Ramos (cell line): ENCODE results near the gene IGF2BP2.

Experiments
- in situ Hi-C: fragments of 300-500 bp; cut with MboI; formaldehyde crosslinking; loops from one replicate; pipeline ENCODE4 v1.14.3; 2022; ENCODE audit warnings: low sequenced_read_pairs; ENCODE audit not compliant: unreplicated experiment

Gene IGF2BP2

GRCh38 chr3:185623939-185624665 lies 200.7 kb downstream of the IGF2BP2 start:
- in situ Hi-C loops = no loop called here

- in situ Hi-C loops = no loop called here
Measured at GRCh38 chr3:185613016-185613415, 211.8 kb downstream of the IGF2BP2 start.

- in situ Hi-C loops = no loop called here
Measured at GRCh38 chr3:185606196-185606595, 218.6 kb downstream of the IGF2BP2 start.

- in situ Hi-C loops = no loop called here
Measured at GRCh38 chr3:185605566-185605965, 219.3 kb downstream of the IGF2BP2 start.

DNA sequence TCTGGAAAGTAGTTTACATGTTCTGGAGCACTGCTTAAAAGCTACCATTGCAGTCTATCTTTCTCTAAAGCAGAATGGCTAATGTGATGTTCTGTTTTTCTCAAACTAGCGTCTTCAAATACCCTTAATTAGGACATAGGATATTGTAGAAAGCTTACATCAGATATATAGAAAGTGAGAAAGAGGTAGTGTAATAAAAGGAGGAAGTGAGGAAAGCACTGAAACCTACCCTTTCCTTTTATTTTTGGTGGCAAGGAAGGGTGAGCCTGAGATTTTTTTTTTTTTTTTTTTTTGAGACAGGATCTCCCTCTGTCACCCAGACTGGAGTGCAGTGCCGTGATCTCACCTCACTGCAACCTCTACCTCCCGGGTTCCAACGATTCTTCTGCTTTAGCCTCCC lies 229.3 kb downstream of the IGF2BP2 start:
- in situ Hi-C loops = no loop called here

GRCh38 chr3:185594073-185594472 lies 230.8 kb downstream of the IGF2BP2 start:
- in situ Hi-C loops = no loop called here
